ENCODE results near the gene DRD4. TPM values are rescaled to one million over a fixed set of nuclear protein-coding genes. Genes with fewer than 3 reads are reported as not detected.

DRD4 gene
- total and polyA plus RNA-seq, 2 of the 8 experiments (the other 6 are each of a cell fraction or from before 2014, with no cell fraction given), result 3.4 to 4.9 TPM

- TF ChIP-seq CHD7 (IDR thresholded peaks at IDR 0.05; ENCODE audit: insufficient replicate concordance, low read length), result no peak
- TF ChIP-seq CTBP2 (IDR thresholded peaks at IDR 0.05; ENCODE audit: borderline replicate concordance, insufficient read depth, insufficient read length, low read length), result no peak
Observed at GRCh38 chr11:609341-609811, 27.7 kb upstream of the DRD4 start (continued).

All from H1 (cell line).